DLD1 (cell line): Measurements from ENCODE around the gene MEF2C.

Experiments used
- in situ Hi-C: cut with HindIII; loops from 2 replicates; pipeline ENCODE4 v1.10.0; 2017; ENCODE audit warnings: low sequenced_read_pairs

The MEF2C gene

DNA sequence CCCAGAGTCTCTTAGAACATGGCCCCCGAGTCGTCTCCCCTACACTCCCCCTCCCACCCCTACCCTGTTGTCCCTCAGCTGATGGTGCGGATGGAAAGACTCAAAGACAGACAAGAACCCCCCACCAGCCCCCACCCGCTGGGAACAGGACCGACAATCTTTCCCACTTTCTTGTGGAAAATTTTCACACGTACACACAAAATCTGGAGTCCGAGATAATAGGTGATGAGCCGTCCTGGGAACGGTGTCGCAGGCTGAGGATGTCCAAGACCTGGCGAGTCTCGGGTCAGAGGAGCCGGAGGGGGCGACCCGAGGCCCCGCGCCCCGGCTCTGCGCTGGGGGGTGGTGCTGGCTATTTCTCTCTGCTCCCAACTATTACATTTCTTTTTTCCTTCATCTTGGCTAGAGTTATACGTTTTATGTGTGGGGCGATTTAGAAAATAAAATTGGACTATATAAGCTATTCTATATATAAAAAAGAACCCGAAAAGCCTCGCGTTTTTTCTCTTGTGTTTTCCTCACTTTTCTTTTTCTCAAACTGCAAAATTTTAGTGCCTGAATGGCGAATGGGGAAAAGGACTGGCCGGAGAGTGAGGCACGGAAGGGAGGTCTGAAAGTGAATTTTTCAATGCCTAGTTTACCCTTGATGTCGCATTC is 188.8 kb downstream of the MEF2C start:
- in situ Hi-C loops: loop anchor here (10.0 to 25.0 kb wide), 2 partner anchors 557 to 909 kb away; no protein-coding TSS in a partner anchor

GRCh38 chr5:88693071-88693932 is 189.7 kb downstream of the MEF2C start:
- in situ Hi-C loops: loop anchor here (10.0 to 25.0 kb wide), 2 partner anchors 556 to 909 kb away; no protein-coding TSS in a partner anchor

- in situ Hi-C loops: loop anchor here (10.0 to 25.0 kb wide), 2 partner anchors 555 to 907 kb away; no protein-coding TSS in a partner anchor
These were observed 190.8 kb downstream of the MEF2C start for GRCh38 chr5:88691945-88692868.

DNA sequence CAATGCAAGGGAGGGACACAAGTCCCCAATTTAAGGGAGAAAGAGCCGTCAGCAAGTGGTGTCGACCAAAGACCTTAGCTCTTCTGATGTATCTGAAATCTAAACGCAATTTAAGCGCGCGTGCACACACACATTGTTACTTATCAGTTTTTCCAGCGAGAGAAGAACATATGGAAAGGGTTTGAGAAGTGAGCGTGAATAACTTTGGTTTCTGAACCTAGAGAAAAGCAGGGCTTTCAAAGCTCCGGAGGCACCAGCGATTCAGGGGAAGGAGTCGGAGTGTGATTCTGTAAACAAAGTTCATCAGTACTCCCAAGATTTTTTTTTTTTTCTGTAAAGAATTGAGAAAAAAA is 191.8 kb downstream of the MEF2C start:
- in situ Hi-C loops: loop anchor here (10.0 to 25.0 kb wide), 2 partner anchors 554 to 906 kb away; no protein-coding TSS in a partner anchor

GRCh38 chr5:88690409-88691229 is 192.4 kb downstream of the MEF2C start:
- in situ Hi-C loops: loop anchor here (10.0 to 25.0 kb wide), 2 partner anchors 553 to 906 kb away; no protein-coding TSS in a partner anchor

- in situ Hi-C loops: loop anchor here (10.0 to 25.0 kb wide), 2 partner anchors 553 to 905 kb away; no protein-coding TSS in a partner anchor
These were observed 193.1 kb downstream of the MEF2C start for GRCh38 chr5:88689668-88690408.

DNA sequence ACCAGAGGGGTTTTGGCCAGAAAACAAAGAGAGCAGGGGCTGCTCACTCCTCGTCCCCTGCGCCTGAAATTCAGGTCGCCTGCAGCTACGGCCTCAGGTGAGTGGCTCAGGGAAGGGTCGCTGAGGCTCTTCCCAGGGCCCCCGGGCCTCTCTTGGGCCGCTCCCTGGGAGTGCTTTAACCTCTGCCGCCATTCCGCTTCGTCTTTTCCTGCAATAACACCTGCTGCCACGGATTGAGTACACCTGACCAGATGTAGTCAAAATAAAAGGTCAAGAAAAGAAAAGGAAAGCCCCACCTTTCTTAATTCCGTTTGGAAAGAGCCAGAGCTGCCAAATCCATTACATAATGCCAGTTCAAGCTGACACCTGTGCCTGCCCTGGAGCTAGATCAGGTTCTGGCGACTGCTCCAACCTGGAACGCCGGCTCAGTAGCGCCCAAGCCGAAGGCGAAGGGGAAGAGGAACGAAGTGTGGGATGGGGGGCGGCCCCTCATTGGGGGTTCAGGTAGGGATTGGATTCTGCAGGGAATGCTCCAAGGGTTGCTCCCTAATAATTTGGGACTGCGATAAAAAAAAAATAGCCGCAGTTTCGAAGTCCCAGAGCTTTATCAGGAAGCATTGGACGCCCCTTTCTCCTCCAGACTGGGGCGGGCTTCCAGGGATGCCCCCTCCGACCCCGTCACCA is 193.9 kb downstream of the MEF2C start:
- in situ Hi-C loops: loop anchor here (25.0 kb wide), 1 partner anchor 552 kb away; no protein-coding TSS in a partner anchor

DNA sequence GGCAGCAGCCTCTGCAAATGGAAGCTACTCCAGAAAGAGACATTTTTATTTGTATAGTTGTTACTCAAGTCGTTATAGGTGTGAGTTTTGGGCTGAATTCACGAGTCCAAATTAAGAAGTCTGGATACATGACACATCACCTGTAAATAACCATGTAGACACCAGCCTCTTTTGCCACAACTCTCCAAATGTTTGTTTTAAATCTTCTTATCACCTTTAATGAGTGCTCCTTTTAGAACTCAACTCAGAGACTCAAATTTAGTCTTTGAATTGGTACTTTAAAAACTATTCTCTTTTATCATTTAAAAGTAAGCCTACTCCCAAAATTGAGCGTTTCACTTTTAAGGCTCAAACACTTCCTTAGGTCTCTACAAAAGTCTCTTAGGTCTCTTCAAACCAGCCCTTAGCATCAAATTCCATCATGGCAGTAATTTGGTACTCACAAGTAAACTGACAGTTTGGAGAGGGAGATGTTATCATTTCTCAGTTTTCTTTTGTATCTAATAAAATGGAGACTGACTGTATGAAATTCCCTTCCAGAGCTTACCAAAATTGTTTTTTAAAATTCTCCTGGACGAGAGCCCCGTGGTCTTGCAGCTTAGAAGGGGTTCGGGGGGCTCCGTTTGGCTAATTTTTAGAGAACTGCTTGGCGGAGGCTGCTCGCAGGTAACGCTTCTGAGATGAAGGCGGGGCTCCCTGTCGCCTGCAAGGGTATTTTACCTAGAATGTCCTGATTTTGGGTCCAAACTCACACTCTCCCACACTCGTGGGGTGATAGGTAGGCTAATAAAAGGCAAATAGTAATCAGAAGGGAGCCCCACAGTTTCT is 194.6 kb downstream of the MEF2C start:
- in situ Hi-C loops: loop anchor here (25.0 kb wide), 1 partner anchor 551 kb away; no protein-coding TSS in a partner anchor

GRCh38 chr5:88687373-88687911 is 195.5 kb downstream of the MEF2C start:
- in situ Hi-C loops: loop anchor here (25.0 kb wide), 1 partner anchor 550 kb away; no protein-coding TSS in a partner anchor

DNA sequence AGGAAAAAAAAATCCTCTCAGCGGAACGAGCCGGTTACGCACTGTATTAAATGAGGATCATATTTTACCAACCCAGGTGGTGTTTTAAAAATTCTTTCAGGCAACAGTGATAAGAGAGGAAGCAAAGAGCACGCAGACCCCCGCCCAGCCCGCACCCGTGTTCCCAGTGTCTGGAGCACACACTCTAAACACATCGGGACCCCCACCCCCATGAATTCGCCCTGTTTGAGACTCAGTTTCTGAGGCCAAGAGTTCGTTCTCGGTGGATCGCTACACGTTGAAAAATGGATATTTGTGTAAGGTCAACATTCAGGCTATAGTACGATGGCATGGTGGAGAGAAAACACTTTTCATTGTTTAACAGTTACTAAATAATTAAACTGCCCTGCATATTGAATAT is 196.3 kb downstream of the MEF2C start:
- in situ Hi-C loops: loop anchor here (25.0 kb wide), 1 partner anchor 549 kb away; no protein-coding TSS in a partner anchor

GRCh38 chr5:88685591-88686541 is 197.1 kb downstream of the MEF2C start:
- in situ Hi-C loops: loop anchor here (25.0 kb wide), 1 partner anchor 549 kb away; no protein-coding TSS in a partner anchor

DNA sequence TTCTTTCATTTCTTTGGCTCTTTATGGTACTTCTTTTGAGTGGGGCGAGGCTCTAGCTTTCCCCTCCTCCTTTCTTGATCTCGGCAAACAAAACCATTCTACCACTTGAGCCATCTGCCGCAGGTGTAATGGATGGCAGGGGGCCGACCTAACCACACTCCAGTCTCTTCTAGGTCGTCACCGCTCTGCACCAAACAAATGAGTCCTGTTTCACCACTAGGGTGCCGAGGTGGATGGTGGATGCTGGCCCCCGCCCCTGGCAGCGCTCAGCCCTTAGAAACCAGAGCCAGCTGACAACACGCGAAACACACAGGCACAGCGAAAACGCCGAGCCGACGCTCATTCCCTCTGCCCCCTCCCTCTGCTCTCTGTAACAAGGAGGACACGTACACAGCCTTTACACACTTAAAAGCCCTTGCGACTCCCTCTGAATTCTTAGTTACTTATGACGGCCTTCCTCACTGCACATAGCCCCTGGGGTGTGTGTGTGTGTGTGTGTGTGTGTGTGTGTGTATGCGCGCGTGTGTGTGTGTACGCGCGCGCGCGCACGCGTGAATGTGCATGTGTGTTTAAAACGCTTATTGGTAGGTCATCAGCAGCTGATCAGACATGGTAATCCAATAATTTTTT is 199.4 kb downstream of the MEF2C start:
- in situ Hi-C loops: loop anchor here (25.0 kb wide), 1 partner anchor 546 kb away; no protein-coding TSS in a partner anchor

DNA sequence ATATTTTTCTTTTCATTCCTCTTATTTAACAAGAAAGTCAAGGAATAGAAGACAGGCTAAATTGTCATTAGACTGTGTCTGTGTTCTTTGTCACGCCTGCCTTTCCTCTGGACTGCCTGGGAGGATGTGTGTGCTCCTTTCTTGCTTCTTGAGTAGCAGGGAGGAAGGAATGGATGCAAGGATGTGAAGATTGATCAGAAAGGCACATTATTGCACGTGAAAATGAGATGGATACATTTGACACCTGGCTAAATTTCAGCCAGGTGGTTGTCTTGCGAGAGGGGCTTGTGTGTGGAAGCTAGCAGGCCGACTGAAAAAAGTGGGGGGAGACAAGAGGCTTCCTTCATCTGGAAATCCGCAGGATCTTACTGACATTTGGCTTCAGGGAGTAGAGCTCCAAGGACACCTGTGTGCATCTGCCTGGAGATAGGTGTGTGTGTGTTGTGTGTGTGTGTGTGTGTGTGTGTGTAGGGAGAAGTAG is 200.1 kb downstream of the MEF2C start:
- in situ Hi-C loops: loop anchor here (25.0 kb wide), 1 partner anchor 546 kb away; no protein-coding TSS in a partner anchor

- in situ Hi-C loops: loop anchor here (25.0 kb wide), 1 partner anchor 545 kb away; no protein-coding TSS in a partner anchor
These were observed 200.9 kb downstream of the MEF2C start for GRCh38 chr5:88682131-88682530.

- in situ Hi-C loops: loop anchor here (25.0 kb wide), 1 partner anchor 544 kb away; no protein-coding TSS in a partner anchor
These were observed 201.7 kb downstream of the MEF2C start for GRCh38 chr5:88681211-88681803.
